Measurements from ENCODE around the gene DNAJB5.

Gene DNAJB5

GRCh38 chr9:35042081-35042604 is 52.6 kb downstream of the DNAJB5 start:
- no peaks in the 10 kb centered on the region for H3K9me3 ChIP-seq (ENCODE audit: insufficient read depth, low read length)
- no peak overlapping the region for H3K9ac ChIP-seq (ENCODE audit: insufficient read length, low read depth)
- H3K36me3 ChIP-seq (ENCODE audit: insufficient read depth, insufficient read length, low read length): peaks cover 10% of the 10 kb centered on the region
- TF ChIP-seq YY1 (IDR thresholded peaks at IDR 0.05; ENCODE audit: insufficient read depth, insufficient read length) (no peak), ZNF274 (IDR thresholded peaks at IDR 0.05; ENCODE audit: low read depth, low read length) (no peak), SUZ12 (IDR thresholded peaks at IDR 0.05; ENCODE audit: extremely low read depth, insufficient read depth, insufficient read length) (no peak)
- no peak overlapping the region for H3K4me3 ChIP-seq (ENCODE audit: insufficient read length, low read depth)
- DNase-seq (ENCODE audit: low read depth, low spot score): no peak
- H3K27me3 ChIP-seq (ENCODE audit: insufficient read depth, insufficient read length): no peaks in the 10 kb centered on the region
- peaks cover 12% of the 10 kb centered on the region for H3K4me1 ChIP-seq (ENCODE audit: insufficient read depth, insufficient read length)

- Histone ChIP-seq H3K9me3 (ENCODE audit: insufficient read depth, low read length) (no peaks in the 10 kb centered on the region), H3K4me3 (ENCODE audit: insufficient read length, low read depth) (no peak overlapping the region), H3K4me1 (ENCODE audit: insufficient read depth, insufficient read length) (peaks cover 12% of the 10 kb centered on the region), H3K27me3 (ENCODE audit: insufficient read depth, insufficient read length) (no peaks in the 10 kb centered on the region), H3K36me3 (ENCODE audit: insufficient read depth, insufficient read length, low read length) (peaks cover 13% of the 10 kb centered on the region), H3K9ac (ENCODE audit: insufficient read length, low read depth) (peak overlapping the region; percentile 21)
- TF ChIP-seq SUZ12 (IDR thresholded peaks at IDR 0.05; ENCODE audit: extremely low read depth, insufficient read depth, insufficient read length) (no peak), YY1 (IDR thresholded peaks at IDR 0.05; ENCODE audit: insufficient read depth, insufficient read length) (no peak), ZNF274 (IDR thresholded peaks at IDR 0.05; ENCODE audit: low read depth, low read length) (no peak)
- DNase-seq (ENCODE audit: low read depth, low spot score): no peak
Measured at GRCh38 chr9:35042891-35043545, 53.5 kb downstream of the DNAJB5 start.

GRCh38 chr9:35044071-35044470 is 54.5 kb downstream of the DNAJB5 start:
- TF ChIP-seq SUZ12 (IDR thresholded peaks at IDR 0.05; ENCODE audit: extremely low read depth, insufficient read depth, insufficient read length) (no peak), ZNF274 (IDR thresholded peaks at IDR 0.05; ENCODE audit: low read depth, low read length) (no peak), YY1 (IDR thresholded peaks at IDR 0.05; ENCODE audit: insufficient read depth, insufficient read length) (no peak)
- no peaks in the 10 kb centered on the region for H3K27me3 ChIP-seq (ENCODE audit: insufficient read depth, insufficient read length)
- H3K36me3 ChIP-seq (ENCODE audit: insufficient read depth, insufficient read length, low read length): peaks cover 23% of the 10 kb centered on the region
- H3K4me3 ChIP-seq (ENCODE audit: insufficient read length, low read depth): no peak overlapping the region
- H3K4me1 ChIP-seq (ENCODE audit: insufficient read depth, insufficient read length): peaks cover 12% of the 10 kb centered on the region
- DNase-seq (ENCODE audit: low read depth, low spot score): peak; percentile 58
- no peaks in the 10 kb centered on the region for H3K9me3 ChIP-seq (ENCODE audit: insufficient read depth, low read length)
- H3K9ac ChIP-seq (ENCODE audit: insufficient read length, low read depth): no peak overlapping the region
